IMR-90 (cell line): Measurements from ENCODE around the gene PPP4C. TPM values are rescaled to one million over a fixed set of nuclear protein-coding genes. Genes with fewer than 3 reads are reported as not detected.

Source experiments
- ATAC-seq: fragments of 200-7000 bp; cut with Tn5 transposase; 2 replicates; pipeline ENCODE4 v1.9.1; 2020; ENCODE audit warnings: low read depth, mild to moderate bottlenecking, moderate library complexity
- BruUV-seq: library from RNA; stranded (reverse); fragments of 400-500 nt; replicated peaks from 2 replicates; lab custom pipeline; 2021; lab: Mats Ljungman, UMichigan
- CTCF ChIA-PET: fragments of 300-600 bp; formaldehyde crosslinking; extraction: SDS; loops from one replicate; lab custom pipeline; 2021; ENCODE audit warnings: antibody characterized with exemption; lab: Yijun Ruan, JAX
- POLR2A ChIA-PET: fragments of 300-600 bp; sonication (Branson Sonifier 250); formaldehyde crosslinking; loops from one replicate; lab custom pipeline; 2022; ENCODE audit warnings: antibody characterized with exemption; ENCODE audit not compliant: unreplicated experiment; lab: Charles Lee
- DNase-seq: peaks from one replicate; pipeline ENCODE4 v3.0.0; 2013
- H2AFZ ChIP-seq: replicated peaks from 2 replicates; pipeline ENCODE3; 2013; ENCODE audit warnings: low read length, mild to moderate bottlenecking; ENCODE audit not compliant: poor library complexity
- H2AK5ac ChIP-seq: 2 replicates; pipeline ENCODE4 v1.6.1; 2013; ENCODE audit warnings: low read depth, low read length, inconsistent platforms
- H2AK9ac ChIP-seq: replicated peaks from 2 replicates; pipeline ENCODE3; 2013; ENCODE audit warnings: mild to moderate bottlenecking, low read depth, low read length, moderate library complexity; ENCODE audit not compliant: poor library complexity
- H2BK120ac ChIP-seq: 2 replicates; pipeline ENCODE4 v1.6.1; 2013; ENCODE audit warnings: low read depth, low read length, inconsistent platforms
- H2BK15ac ChIP-seq: 3 replicates; pipeline ENCODE4 v1.6.1; 2013; ENCODE audit warnings: low read depth, low read length, inconsistent platforms
- H2BK20ac ChIP-seq: 2 replicates; pipeline ENCODE4 v1.6.1; 2013; ENCODE audit warnings: low read depth, mild to moderate bottlenecking, inconsistent platforms, low read length, moderate library complexity
- H2BK5ac ChIP-seq: 2 replicates; pipeline ENCODE4 v1.6.1; 2013; ENCODE audit warnings: mild to moderate bottlenecking, low read depth, low read length, inconsistent platforms; ENCODE audit not compliant: poor library complexity, severe bottlenecking
- H3K14ac ChIP-seq: replicated peaks from 2 replicates; pipeline ENCODE4 v1.6.1; 2013; ENCODE audit warnings: low read depth, low read length, inconsistent platforms
- H3K18ac ChIP-seq: 2 replicates; pipeline ENCODE4 v1.6.1; 2013; ENCODE audit warnings: low read depth, low read length, control low read depth
- H3K23ac ChIP-seq: 2 replicates; pipeline ENCODE4 v1.6.1; 2013; ENCODE audit warnings: low read depth, low read length, inconsistent platforms
- H3K27ac ChIP-seq: 2 replicates; pipeline ENCODE4 v1.5.1; 2013; ENCODE audit warnings: mild to moderate bottlenecking, control low read depth, low read length; ENCODE audit not compliant: insufficient read depth
- H3K27me3 ChIP-seq: 2 replicates; pipeline ENCODE4 v1.6.1; 2013; ENCODE audit warnings: low read length; ENCODE audit not compliant: control insufficient read depth, insufficient read depth
- H3K36me3 ChIP-seq: 2 replicates; pipeline ENCODE4 v1.6.1; 2013; ENCODE audit warnings: low read length, mixed read lengths; ENCODE audit not compliant: control insufficient read depth, insufficient read depth
- H3K4ac ChIP-seq: 2 replicates; pipeline ENCODE4 v1.6.1; 2013; ENCODE audit warnings: low read depth, low read length, inconsistent platforms
- H3K4me1 ChIP-seq: 2 replicates; pipeline ENCODE4 v1.6.1; 2013; ENCODE audit warnings: low read length, mixed read lengths; ENCODE audit not compliant: control insufficient read depth, insufficient read depth
- H3K4me2 ChIP-seq: 2 replicates; pipeline ENCODE4 v1.6.1; 2013; ENCODE audit warnings: low read depth, mild to moderate bottlenecking, control low read depth, low read length, moderate library complexity
- H3K4me3 ChIP-seq: 2 replicates; pipeline ENCODE4 v1.5.1; 2013; ENCODE audit warnings: low read depth, mild to moderate bottlenecking, control low read depth, low read length, moderate library complexity; ENCODE audit not compliant: insufficient read depth
- H3K56ac ChIP-seq: 2 replicates; pipeline ENCODE4 v1.6.1; 2013; ENCODE audit warnings: low read length, inconsistent platforms; ENCODE audit not compliant: insufficient read depth; ENCODE audit errors: extremely low read depth
- H3K79me1 ChIP-seq, 2 experiments: 2 replicates each; pipeline ENCODE4 v1.6.1; 2013; ENCODE audit warnings: low read length in 2 of 2, inconsistent platforms in 1 of 2, low read depth in 1 of 2
- H3K9ac ChIP-seq: 2 replicates; pipeline ENCODE4 v1.6.1; 2013; ENCODE audit warnings: low read depth, low read length, control low read depth
- H3K9me1 ChIP-seq: 2 replicates; pipeline ENCODE4 v1.6.1; 2013; ENCODE audit warnings: low read length, inconsistent platforms; ENCODE audit not compliant: insufficient read depth
- H3K9me3 ChIP-seq: 2 replicates; pipeline ENCODE4 v1.6.1; 2013; ENCODE audit warnings: low read length; ENCODE audit not compliant: control insufficient read depth, insufficient read depth
- H4K20me1 ChIP-seq: 2 replicates; pipeline ENCODE4 v1.6.1; 2013; ENCODE audit warnings: low read length, inconsistent platforms; ENCODE audit not compliant: insufficient read depth
- H4K5ac ChIP-seq: 2 replicates; pipeline ENCODE4 v1.6.1; 2013; ENCODE audit warnings: mild to moderate bottlenecking, low read depth, low read length, control low read depth
- H4K8ac ChIP-seq, 2 experiments: 2 replicates each; pipeline ENCODE4 v1.6.1; 2013; ENCODE audit warnings: low read depth in 2 of 2, low read length in 2 of 2, control low read depth in 1 of 2, inconsistent platforms in 1 of 2
- H4K91ac ChIP-seq: 2 replicates; pipeline ENCODE4 v1.6.1; 2013; ENCODE audit warnings: low read depth, low read length, inconsistent platforms; ENCODE audit not compliant: insufficient read depth
- CHD1 ChIP-seq: IDR thresholded peaks from 2 replicates; pipeline ENCODE4 v1.6.1; 2012; ENCODE audit warnings: low read depth, low read length, improper control_type of control experiment
- RCOR1 ChIP-seq: IDR thresholded peaks from 2 replicates; pipeline ENCODE4 v1.6.1; 2012; ENCODE audit warnings: mild to moderate bottlenecking, low read length, improper control_type of control experiment; ENCODE audit not compliant: insufficient replicate concordance
- WGBS, 2 experiments: methylation state at CpG; one replicate each; pipeline versions ENCODE4 v1.1.5 to v1.1.7; 2013; ENCODE audit warnings: missing lambda C conversion rate in 2 of 2; ENCODE audit not compliant: insufficient read length in 1 of 2; ENCODE audit errors: extremely low coverage in 2 of 2; 5-methylcytosine and 5-hydroxymethylcytosine counted together
- dilution Hi-C: fragments of 300-500 bp; cut with HindIII; formaldehyde crosslinking; loops from one replicate; pipeline ENCODE4 v1.14.3; 2018; ENCODE audit warnings: low sequenced_read_pairs; ENCODE audit not compliant: unreplicated experiment
- in situ Hi-C: fragments of 300-500 bp; cut with MboI; formaldehyde crosslinking; loops from 3 replicates; pipeline ENCODE4 v1.14.3; 2019; ENCODE audit warnings: low sequenced_read_pairs, inconsistent platforms, mixed read lengths
- intact Hi-C: fragments of 100-400 bp; cut with micrococcal nuclease; formaldehyde crosslinking; loops from 2 replicates; pipeline ENCODE4 v1.10.0; 2022
- polyA plus RNA-seq, 3 experiments: library from polyadenylated mRNA; depleted of rRNA; stranded (reverse); fragments of >200 nt; gene quantifications; 2 replicates each; pipeline ENCODE4 v1.2.3, GENCODE V29; 2012; ENCODE audit warnings: low replicate concordance in 1 of 3
- total RNA-seq: library from RNA; depleted of rRNA; stranded (reverse); fragments of >200 nt; gene quantifications from 2 replicates; pipeline ENCODE4 v1.2.3, GENCODE V29; 2012

PPP4C gene
- total and polyA plus RNA-seq, 2 of the 4 experiments (the other 2 are of a cell fraction): 200 to 209 TPM

DNA sequence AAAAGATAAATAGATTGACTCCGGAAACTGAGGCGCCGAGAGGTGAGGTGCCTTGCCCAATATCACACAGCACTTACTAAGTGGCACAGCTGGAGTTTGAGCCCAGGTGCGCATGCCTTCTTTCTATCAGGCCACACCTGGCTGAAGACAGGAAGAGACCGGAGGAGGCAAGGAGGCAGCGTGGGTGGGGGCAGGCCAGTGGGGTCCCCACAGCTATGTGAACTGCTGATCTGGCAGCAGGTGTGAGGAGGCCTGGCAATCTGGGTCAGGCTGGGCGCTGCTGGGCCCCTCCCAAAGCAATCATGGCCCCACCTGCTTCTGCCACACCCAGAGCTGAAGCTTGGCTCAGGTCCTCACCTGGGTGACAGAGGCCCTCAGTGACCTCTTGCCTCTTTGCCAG, 39.4 kb downstream of the PPP4C start:
- Histone ChIP-seq H2AK9ac (no peak overlapping the region), H2AK5ac (no peak overlapping the region), H4K5ac (no peak overlapping the region), H2AFZ (no peak overlapping the region), H3K79me1 (no peaks in the 10 kb centered on the region; a peak in 1 of 4 replicates), H2BK120ac (no peak overlapping the region), H2BK20ac (no peak overlapping the region), H3K23ac (no peak overlapping the region), H4K91ac (no peak overlapping the region), H3K9ac (no peak overlapping the region), H2BK5ac (no peak overlapping the region), H3K56ac (no peak overlapping the region), H3K14ac (no peak overlapping the region), H3K9me1 (peaks cover 3% of the 10 kb centered on the region; the same call in 1 of the 2 replicates), H4K20me1 (no peaks in the 10 kb centered on the region), H3K9me3 (no peaks in the 10 kb centered on the region), H3K4me2 (no peak overlapping the region), H2BK15ac (no peak overlapping the region), H3K27ac (no peak overlapping the region), H4K8ac (no peak overlapping the region), H3K4ac (no peak overlapping the region), H3K27me3 (no peaks in the 10 kb centered on the region), H3K4me3 (no peak overlapping the region), H3K36me3 (peaks cover 48% of the 10 kb centered on the region), H3K18ac (no peak overlapping the region), H3K4me1 (no peaks in the 10 kb centered on the region; the same call in 1 of the 2 replicates)
- no CpG with 5 or more reads among the region's 7 CpGs for WGBS, 2 experiments
- DNase-seq (no peak), ATAC-seq (no peak)
- in situ Hi-C loops: no loop called here
- intact Hi-C loops: no loop called here
- dilution Hi-C loops: no loop called here
- ChIA-PET CTCF (no interaction called here), POLR2A (no interaction called here)
- no TSS peak for BruUV-seq
- no peak for TF ChIP-seq CHD1
- no peak for TF ChIP-seq RCOR1
